Heart right ventricle (tissue), 16 donors: Measurements from ENCODE around the gene FBXL13. TPM values are rescaled to one million over a fixed set of nuclear protein-coding genes. Genes with fewer than 3 reads are reported as not detected.
"Not testable (repeated sequence)": the region's sequence is repeated elsewhere in the genome, so short reads cannot be mapped to it uniquely, and the experiment has no call there.

ENCODE experiments used
- ATAC-seq, 8 donors: fragments of 200-7000 bp; cut with Tn5 transposase; one replicate each; pipeline ENCODE4 v1.9.1; 2020; ENCODE audit warnings: mild to moderate bottlenecking in 8 of 8, moderate library complexity in 8 of 8, moderate number of reproducible peaks in 1 of 8
- DNase-seq, 2 donors: peaks; one replicate each; pipeline ENCODE4 v3.0.0-alpha.2; 2020
- H3K27ac ChIP-seq, 10 donors: fragments of 200-600 bp; sonication (generic) in 2 of 10; one replicate each; pipeline versions ENCODE4 v1.5.0 to v1.8.0; 2020 to 2022; ENCODE audit warnings: mild to moderate bottlenecking in 3 of 10
- H3K27me3 ChIP-seq, 7 donors: fragments of 200-600 bp; one replicate each; pipeline ENCODE4 v1.8.0; 2021 to 2022; ENCODE audit warnings: mild to moderate bottlenecking in 2 of 7
- H3K36me3 ChIP-seq, 9 donors: fragments of 200-600 bp; sonication (generic) in 1 of 9; one replicate each; pipeline versions ENCODE4 v1.5.0 to v1.8.0; 2020 to 2022; ENCODE audit warnings: mild to moderate bottlenecking in 2 of 9
- H3K4me1 ChIP-seq, 9 donors: fragments of 200-600 bp; sonication (generic) in 1 of 9; one replicate each; pipeline versions ENCODE4 v1.5.0 to v1.8.0; 2020 to 2022; ENCODE audit warnings: mild to moderate bottlenecking in 4 of 9
- H3K4me3 ChIP-seq, 10 donors: fragments of 200-600 bp; sonication (generic) in 2 of 10; one replicate each; pipeline versions ENCODE4 v1.5.0 to v1.8.0; 2020 to 2022; ENCODE audit warnings: mild to moderate bottlenecking in 7 of 10, moderate library complexity in 2 of 10
- H3K9me3 ChIP-seq, 11 donors: fragments of 200-600 bp in 10 of 11; sonication (generic) in 2 of 11; one replicate each; pipeline versions ENCODE4 v1.5.0 to v1.8.0; 2013 to 2022; ENCODE audit warnings: mild to moderate bottlenecking in 2 of 11, control low read depth in 1 of 11, moderate library complexity in 1 of 11
- CTCF ChIP-seq, 9 donors: fragments of 200-600 bp; sonication (generic) in 2 of 9; IDR thresholded peaks; one replicate each; pipeline versions ENCODE4 v1.5.0 to v1.8.0; 2021 to 2022; ENCODE audit warnings: antibody characterized with exemption in 9 of 9, mild to moderate bottlenecking in 5 of 9, moderate library complexity in 1 of 9
- WGBS, 2 donors: extraction: QIAGEN DNeasy Blood & Tissue Kit; methylation state at CpG; one replicate each; pipeline ENCODE4 v1.1.7; 2013; ENCODE audit warnings: inconsistent platforms in 1 of 2; 5-methylcytosine and 5-hydroxymethylcytosine counted together
- intact Hi-C, 10 donors: fragments of 100-400 bp; cut with DNase I; formaldehyde crosslinking; loops; one replicate each; pipeline versions ENCODE4 v1.11.1 to v1.14.2; 2022
- polyA plus RNA-seq, 2 donors: library from polyadenylated mRNA; stranded (reverse); fragments of 200-250 nt; gene quantifications; one replicate each; pipeline ENCODE4 v1.2.3, GENCODE V29; 2013
- total RNA-seq, 10 donors: library from RNA; stranded (reverse); fragmentation: NEBNext Ultra II Directional in 3 of 10; extraction: Animal tissue kit (Norgen Biotek cat#: 25700) in 3 of 10; gene quantifications; one replicate each; pipeline versions ENCODE4 v1.2.1 to v1.2.4, GENCODE V29; 2021 to 2023
- donor health status: Arrhythmogenic right ventricular cardiomyopathy.
- donor health status: ischemic (EF 13 %, LVEDD 7.1; RV severe dilation, severe dysfunction).
- donor health status: healthy with polysubstance abuse.
- donor health status: DM: no; HTN: yes; CAD: no.
- donor health status: DM: no; HTN: no; CAD: no.
- donor health status: ischemic (EF 25% LVEDD 6.9; RV normal size, moderate dysfunction).
- donor health status: ischemic (EF 25% LVEDD 5.7; RV mildly dilated, moderate dysfunction).
- donor health status: healthy.
- donor health status: DM: yes; HTN: yes; CAD: no.
- donor health status: Ischemic cardiomyopathy.
- donor health status: ischemic (EF 35%, LVEDD 5.7; RV mildly dilated, moderate dysfunction).
- donor health status: nonischemic (EF 11% LVEDD 7.7; RV severe dilation, severe dysfunction).
- donor health status: DM: yes; HTN: yes; CAD: no.
- donor health status: PGD.
- donor health status: ischemic (EF 29% LVEDD 5.4; RV normal size, mild dysfunction).
- donor health status: nonischemic (EF 23%, LVEDD 6.1; RV moderate dilation, normal function).

FBXL13 gene
- total and polyA plus RNA-seq, 12 donors, result 0.12 to 0.87 (median 0.45) TPM; not detected in 1

- H3K27me3 ChIP-seq, result no peaks in the 10 kb centered on the region
- H3K36me3 ChIP-seq, result no peaks in the 10 kb centered on the region
- no peak for ATAC-seq
- no peak for DNase-seq
- H3K4me3 ChIP-seq, result no peak overlapping the region
- WGBS, 2 donors, result 94% methylated on average over 6 of the region's 6 CpGs
- peaks cover 0 to 27% (median 3%) of the 10 kb centered on the region in 11 donors for H3K9me3 ChIP-seq
- intact Hi-C loops, result loop anchor here in 1 of 10 donors (10.0 kb wide), 1 partner anchor 57 kb away; no protein-coding TSS in a partner anchor
- peak in 1 of 9 donors; percentile 12 for TF ChIP-seq CTCF (IDR thresholded peaks at IDR 0.05)
- H3K27ac ChIP-seq, result no peak overlapping the region
- H3K4me1 ChIP-seq, result no peaks in the 10 kb centered on the region
These were observed 23.1 kb downstream of the FBXL13 start for GRCh38 chr7:103051519-103051918.

GRCh38 chr7:103048833-103049232 is 25.8 kb downstream of the FBXL13 start:
- no peak overlapping the region for H3K4me3 ChIP-seq
- 88 to 89% methylated on average over 2 of the region's 2 CpGs for WGBS, 2 donors
- DNase-seq (no peak), ATAC-seq (no peak)
- no peak for TF ChIP-seq CTCF (IDR thresholded peaks at IDR 0.05)
- intact Hi-C loops, result no loop called here
- no peaks in the 10 kb centered on the region for H3K27me3 ChIP-seq
- H3K36me3 ChIP-seq, result no peaks in the 10 kb centered on the region
- no peak overlapping the region for H3K27ac ChIP-seq
- H3K9me3 ChIP-seq, result peaks cover 0 to 29% (median 5%) of the 10 kb centered on the region in 11 donors
- H3K4me1 ChIP-seq, result no peaks in the 10 kb centered on the region

GRCh38 chr7:103041815-103042214 is 32.8 kb downstream of the FBXL13 start:
- H3K4me1 ChIP-seq, H3K27ac ChIP-seq, H3K27me3 ChIP-seq, intact Hi-C loops, H3K4me3 ChIP-seq, H3K36me3 ChIP-seq, DNase-seq, ATAC-seq: not testable (repeated sequence)
- 71 to 86% methylated on average over 1 of the region's 1 CpG for WGBS, 2 donors
- peaks cover 0 to 27% (median 4%) of the 10 kb centered on the region in 11 donors for H3K9me3 ChIP-seq

GRCh38 chr7:103037823-103038739 is 36.5 kb downstream of the FBXL13 start:
- H3K4me1 ChIP-seq, intact Hi-C loops, H3K36me3 ChIP-seq, H3K27me3 ChIP-seq, ATAC-seq, H3K27ac ChIP-seq, H3K4me3 ChIP-seq: not testable (repeated sequence)
- peak; percentile 10 to 16 for DNase-seq
- peaks cover 0 to 15% (median 0%) of the 10 kb centered on the region in 11 donors for H3K9me3 ChIP-seq
- 77 to 80% methylated on average over 20 of the region's 20 CpGs for WGBS, 2 donors

- no peak overlapping the region for H3K27ac ChIP-seq
- H3K4me3 ChIP-seq, result no peak overlapping the region
- no peaks in the 10 kb centered on the region for H3K36me3 ChIP-seq
- ATAC-seq (no peak), DNase-seq (no peak)
- no peaks in the 10 kb centered on the region for H3K4me1 ChIP-seq
- intact Hi-C loops, result no loop called here
- WGBS, 2 donors, result 96 to 97% methylated on average over 1 of the region's 1 CpG
- H3K27me3 ChIP-seq, result no peaks in the 10 kb centered on the region
- no peak for TF ChIP-seq CTCF (IDR thresholded peaks at IDR 0.05)
- H3K9me3 ChIP-seq, result peaks cover 0 to 9% (median 0%) of the 10 kb centered on the region in 11 donors
These were observed 37.1 kb downstream of the FBXL13 start for GRCh38 chr7:103037476-103037822.

- H3K9me3 ChIP-seq, H3K27ac ChIP-seq, H3K27me3 ChIP-seq, DNase-seq, intact Hi-C loops, H3K4me3 ChIP-seq, ATAC-seq, H3K36me3 ChIP-seq, H3K4me1 ChIP-seq: not testable (repeated sequence)
- 89 to 95% methylated on average over 20 of the region's 20 CpGs for WGBS, 2 donors
These were observed 40.3 kb downstream of the FBXL13 start for GRCh38 chr7:103034318-103034717.
